ACC112 (cell line): ENCODE results near the gene MPZL1.
A peak's percentile ranks its signal among the peaks of the same experiment; 100 is the strongest.

Experiments
- H2AFZ ChIP-seq: fragments of 200-600 bp; sonication (generic); one replicate; pipeline ENCODE4 v1.6.0; 2017; ENCODE audit warnings: antibody characterized with exemption, low read length; ENCODE audit not compliant: unreplicated experiment
- H3K27ac ChIP-seq: fragments of 200-600 bp; sonication (generic); 2 replicates; pipeline ENCODE4 v1.5.1; 2014; ENCODE audit warnings: low read depth, mild to moderate bottlenecking, antibody characterized with exemption, low read length, moderate library complexity
- H3K27me3 ChIP-seq: fragments of 200-600 bp; sonication (generic); 2 replicates; pipeline ENCODE4 v1.6.1; 2014; ENCODE audit warnings: mild to moderate bottlenecking, antibody characterized with exemption, low read length, moderate library complexity, mixed read lengths; ENCODE audit not compliant: insufficient read depth
- H3K36me3 ChIP-seq: fragments of 200-600 bp; sonication (generic); 2 replicates; pipeline ENCODE4 v1.6.1; 2016; ENCODE audit warnings: mild to moderate bottlenecking, antibody characterized with exemption, low read length, moderate library complexity, mixed read lengths; ENCODE audit not compliant: insufficient read depth
- H3K4me1 ChIP-seq: fragments of 200-600 bp; sonication (generic); one replicate; pipeline ENCODE4 v1.6.1; 2016; ENCODE audit warnings: low read length, mixed read lengths; ENCODE audit not compliant: insufficient read depth, unreplicated experiment, control insufficient read depth
- H3K4me3 ChIP-seq: fragments of 200-600 bp; sonication (generic); 2 replicates; pipeline ENCODE4 v1.5.1; 2014; ENCODE audit warnings: mild to moderate bottlenecking, low read depth, low read length
- H3K79me2 ChIP-seq: fragments of 200-600 bp; sonication (generic); one replicate; pipeline ENCODE4 v1.6.0; 2016; ENCODE audit warnings: low read length; ENCODE audit not compliant: control insufficient read depth, unreplicated experiment, insufficient read depth

MPZL1 gene

DNA sequence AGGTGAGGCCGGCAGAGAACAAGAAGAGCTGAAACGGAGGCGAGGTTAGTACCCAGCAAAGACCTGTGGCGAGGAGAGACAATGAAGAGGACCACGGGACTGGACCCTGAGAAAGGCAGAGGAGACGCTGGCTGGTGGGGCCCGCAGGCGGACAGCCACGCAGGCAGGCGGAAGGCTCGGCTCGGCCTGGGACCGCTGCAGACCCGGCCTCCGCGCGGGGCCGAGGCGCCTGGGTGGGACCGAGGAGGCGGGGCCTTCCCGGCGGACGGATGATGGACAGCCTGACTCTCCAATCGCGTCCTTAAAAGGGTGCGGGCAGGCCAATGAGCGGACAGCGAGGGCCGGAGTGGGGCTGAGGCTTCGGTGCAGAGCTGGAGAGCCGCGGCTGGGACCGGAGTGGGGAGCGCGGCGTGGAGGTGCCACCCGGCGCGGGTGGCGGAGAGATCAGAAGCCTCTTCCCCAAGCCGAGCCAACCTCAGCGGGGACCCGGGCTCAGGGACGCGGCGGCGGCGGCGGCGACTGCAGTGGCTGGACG, at the start of gene MPZL1:
TSS of gene MPZL1 (plus strand) at position 366 of the 535 bp plus-strand sequence. CDS start 170 bp downstream, outside the sequence.
- Histone ChIP-seq H2AFZ (peak within 1 kb of the TSS; percentile 93), H3K27me3 (no peaks in the 10 kb centered on the region), H3K27ac (peak within 1 kb of the TSS; percentile 43), H3K79me2 (peaks cover 46% of the 10 kb centered on the region), H3K36me3 (no peaks in the 10 kb centered on the region), H3K4me3 (peak within 1 kb of the TSS; percentile 95), H3K4me1 (peaks cover 29% of the 10 kb centered on the region)

DNA sequence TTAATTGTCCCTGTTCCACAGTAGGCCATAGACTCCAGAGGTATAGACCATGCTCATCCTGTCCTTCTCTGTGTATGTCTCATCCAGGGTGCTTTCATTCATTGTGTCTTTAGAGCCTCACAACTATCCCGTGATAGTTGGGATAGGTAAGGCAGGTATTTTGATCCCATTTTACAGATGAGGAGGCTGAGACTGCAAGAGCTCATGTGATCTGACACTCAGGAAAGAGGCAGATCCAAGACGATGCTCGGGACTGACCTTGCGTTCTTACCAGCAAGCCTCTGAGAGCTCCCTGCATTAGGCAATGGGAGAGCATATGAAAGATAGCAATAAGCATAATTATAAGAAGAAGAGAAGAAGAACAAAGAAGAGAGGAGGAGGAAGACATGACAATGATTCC, 49.0 kb upstream of the MPZL1 start:
- Histone ChIP-seq H3K27me3 (no peaks in the 10 kb centered on the region), H3K79me2 (no peaks in the 10 kb centered on the region), H3K27ac (no peak overlapping the region), H3K36me3 (no peaks in the 10 kb centered on the region), H2AFZ (no peak overlapping the region), H3K4me3 (no peak overlapping the region), H3K4me1 (no peaks in the 10 kb centered on the region)

DNA sequence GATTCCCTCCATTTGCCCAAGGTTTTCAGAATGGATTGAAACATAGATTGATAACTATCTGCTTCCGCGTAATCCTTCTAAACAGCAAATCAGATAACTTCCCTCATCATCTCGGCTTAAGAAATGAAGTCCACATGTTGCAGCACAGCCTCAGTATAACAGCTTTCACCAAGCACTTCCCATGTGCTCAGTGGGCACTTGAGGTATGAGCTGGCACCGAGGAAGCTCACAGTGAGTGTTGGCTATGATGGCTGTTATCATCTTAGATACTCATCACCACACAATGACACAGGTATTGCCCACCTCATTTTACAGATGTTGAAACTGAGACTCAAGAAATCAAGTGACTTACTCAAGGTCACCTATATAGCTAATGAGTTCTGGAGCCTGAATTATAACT, 48.5 kb upstream of the MPZL1 start:
- no peak overlapping the region for H3K27ac ChIP-seq
- H3K4me1 ChIP-seq: no peaks in the 10 kb centered on the region
- no peaks in the 10 kb centered on the region for H3K79me2 ChIP-seq
- H2AFZ ChIP-seq: no peak overlapping the region
- H3K36me3 ChIP-seq: no peaks in the 10 kb centered on the region
- H3K4me3 ChIP-seq: no peak overlapping the region
- no peaks in the 10 kb centered on the region for H3K27me3 ChIP-seq

DNA sequence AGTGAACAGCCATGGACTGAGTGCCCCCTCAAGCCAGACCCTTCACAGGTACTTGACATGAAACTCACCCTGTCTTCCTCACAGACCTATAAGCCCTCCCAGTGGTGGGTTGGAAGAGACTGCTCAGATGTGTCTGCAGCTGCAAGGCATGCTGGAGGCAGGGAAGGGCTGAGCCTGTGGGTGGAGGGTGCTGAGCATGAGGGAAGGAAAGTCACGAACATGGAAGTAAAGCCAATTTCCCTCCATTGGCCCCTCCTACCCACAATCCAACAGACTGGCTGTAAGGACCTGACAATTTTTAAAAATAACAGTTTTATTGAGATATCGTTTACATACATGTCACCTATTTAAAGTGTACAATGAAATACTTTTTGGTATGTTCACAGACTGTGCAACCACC, 47.6 kb upstream of the MPZL1 start:
- Histone ChIP-seq H3K36me3 (no peaks in the 10 kb centered on the region), H3K27ac (no peak overlapping the region), H3K4me3 (no peak overlapping the region), H2AFZ (no peak overlapping the region), H3K27me3 (no peaks in the 10 kb centered on the region), H3K4me1 (no peaks in the 10 kb centered on the region), H3K79me2 (no peaks in the 10 kb centered on the region)

DNA sequence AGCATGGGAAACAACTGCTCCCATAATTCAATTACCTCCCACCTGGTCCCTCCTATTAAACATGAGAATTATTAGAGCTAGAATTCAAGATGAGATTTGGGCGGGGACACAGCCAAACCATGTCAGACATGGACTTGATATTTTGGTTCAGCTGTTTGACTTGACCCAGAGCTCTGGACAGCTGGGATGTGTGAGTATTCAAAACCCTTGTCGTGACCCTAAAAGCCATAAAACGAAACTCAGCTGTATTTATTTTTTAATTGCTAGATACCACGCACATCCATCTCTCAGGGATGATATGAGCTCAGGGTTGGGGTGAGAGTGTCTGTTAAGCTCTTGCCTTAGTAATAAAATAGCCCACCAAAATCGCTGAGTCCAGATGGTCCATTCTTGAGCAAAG, 46.3 kb upstream of the MPZL1 start:
- H3K27me3 ChIP-seq: no peaks in the 10 kb centered on the region
- H3K4me1 ChIP-seq: no peaks in the 10 kb centered on the region
- H3K36me3 ChIP-seq: no peaks in the 10 kb centered on the region
- H3K27ac ChIP-seq: no peak overlapping the region
- H3K4me3 ChIP-seq: no peak overlapping the region
- H2AFZ ChIP-seq: no peak overlapping the region
- H3K79me2 ChIP-seq: no peaks in the 10 kb centered on the region

DNA sequence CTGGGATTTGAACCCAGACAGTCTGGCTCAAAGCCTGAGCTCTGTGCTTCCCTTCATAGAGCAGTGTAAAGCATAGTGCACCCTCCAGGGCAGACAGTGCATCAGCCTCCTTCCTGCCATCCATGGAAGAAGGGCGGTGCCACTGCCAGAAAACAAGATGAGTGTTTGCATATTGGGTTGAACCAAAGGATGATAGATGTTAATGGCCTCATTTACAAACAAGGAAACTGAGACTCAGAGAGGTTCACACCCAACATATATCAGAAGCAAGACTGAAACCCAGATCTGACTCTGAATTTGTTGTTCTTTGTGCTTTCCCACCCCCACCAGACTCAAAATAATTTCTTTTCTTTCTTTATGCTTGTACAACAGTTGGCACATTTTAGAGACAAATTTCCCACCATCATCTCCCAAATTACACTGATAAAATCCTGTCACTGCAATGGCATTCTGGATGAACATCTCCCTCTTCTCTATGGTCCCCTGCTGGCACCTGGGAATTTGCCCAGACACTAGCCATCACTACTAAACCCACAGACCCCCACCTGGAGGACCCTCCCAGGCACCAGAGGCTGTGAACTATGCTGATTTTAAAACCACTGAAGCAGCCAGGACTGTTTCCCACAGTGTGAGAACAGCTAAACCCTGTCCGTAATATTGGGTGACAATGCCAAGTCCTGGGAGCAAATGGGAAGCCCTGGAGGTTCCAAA, 45.4 kb upstream of the MPZL1 start:
- H3K4me1 ChIP-seq: no peaks in the 10 kb centered on the region
- no peaks in the 10 kb centered on the region for H3K36me3 ChIP-seq
- H3K27ac ChIP-seq: no peak overlapping the region
- H3K4me3 ChIP-seq: no peak overlapping the region
- H3K27me3 ChIP-seq: no peaks in the 10 kb centered on the region
- H3K79me2 ChIP-seq: no peaks in the 10 kb centered on the region
- H2AFZ ChIP-seq: no peak overlapping the region

DNA sequence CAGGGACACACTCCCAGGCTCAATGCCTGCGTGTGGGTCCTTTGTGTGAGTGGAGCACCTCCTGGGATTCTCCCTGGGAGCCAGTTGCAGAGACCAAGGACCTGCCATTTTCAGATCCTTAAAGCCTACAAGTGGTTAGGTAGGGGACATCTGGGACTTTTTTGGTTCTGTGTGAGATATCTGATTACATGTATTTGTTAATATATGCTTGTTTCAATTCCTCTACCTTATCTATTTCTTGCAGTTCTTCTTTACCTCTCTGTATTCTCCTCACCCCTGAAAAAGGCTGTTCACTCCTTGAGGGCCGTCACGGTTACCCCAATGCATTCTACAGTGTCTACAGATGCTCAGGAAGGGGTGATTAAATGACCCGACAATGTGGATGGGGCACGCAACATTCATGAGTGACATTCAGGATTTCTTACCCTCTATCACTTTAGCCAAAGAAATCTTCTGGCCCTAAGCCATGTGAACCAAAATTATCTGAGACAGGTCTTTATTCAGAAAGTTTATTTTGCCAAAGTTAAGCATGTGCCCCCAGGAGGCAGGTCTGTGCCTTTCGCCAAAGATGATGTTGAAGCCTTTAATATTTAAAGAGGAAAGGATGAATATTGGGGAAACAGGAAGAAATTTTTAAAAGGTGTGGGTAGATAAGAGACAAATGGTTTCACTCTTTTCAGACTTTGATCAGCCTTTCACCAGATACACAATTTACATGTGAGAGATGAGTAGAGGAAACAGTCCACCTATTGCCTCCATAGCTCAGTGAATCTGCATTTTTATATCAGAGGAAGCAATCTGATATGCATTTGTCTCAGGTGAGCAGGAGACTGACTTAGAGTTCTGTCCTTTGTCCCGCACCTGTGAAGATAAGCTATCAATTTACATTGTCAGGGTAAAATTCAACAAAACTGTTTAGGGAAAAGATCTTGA, 44.6 kb upstream of the MPZL1 start:
- no peaks in the 10 kb centered on the region for H3K27me3 ChIP-seq
- no peaks in the 10 kb centered on the region for H3K79me2 ChIP-seq
- H3K27ac ChIP-seq: no peak overlapping the region
- H3K36me3 ChIP-seq: no peaks in the 10 kb centered on the region
- no peak overlapping the region for H2AFZ ChIP-seq
- no peaks in the 10 kb centered on the region for H3K4me1 ChIP-seq
- H3K4me3 ChIP-seq: no peak overlapping the region

DNA sequence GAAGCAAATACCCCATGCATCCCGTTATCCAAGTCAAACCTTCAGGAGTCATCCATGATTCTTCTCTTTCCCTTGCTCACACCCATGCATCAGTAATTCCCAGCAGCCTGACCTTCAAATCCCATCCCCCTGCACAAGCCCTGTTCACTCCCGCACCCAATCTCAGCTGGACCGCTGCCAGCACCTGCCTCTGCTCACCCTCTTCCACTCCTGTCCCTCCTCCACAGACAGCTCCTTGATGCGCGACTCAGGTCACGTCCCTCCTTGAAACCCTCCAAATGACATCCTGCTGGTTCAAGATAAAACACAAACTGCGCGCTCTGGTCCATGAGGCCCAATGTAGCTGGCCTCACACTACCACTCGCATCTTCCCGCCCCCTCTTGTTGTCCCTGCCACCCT, 43.4 kb upstream of the MPZL1 start:
- no peaks in the 10 kb centered on the region for H3K36me3 ChIP-seq
- H3K4me1 ChIP-seq: no peaks in the 10 kb centered on the region
- H3K27ac ChIP-seq: no peak overlapping the region
- H2AFZ ChIP-seq: no peak overlapping the region
- no peaks in the 10 kb centered on the region for H3K79me2 ChIP-seq
- no peak overlapping the region for H3K4me3 ChIP-seq
- no peaks in the 10 kb centered on the region for H3K27me3 ChIP-seq

DNA sequence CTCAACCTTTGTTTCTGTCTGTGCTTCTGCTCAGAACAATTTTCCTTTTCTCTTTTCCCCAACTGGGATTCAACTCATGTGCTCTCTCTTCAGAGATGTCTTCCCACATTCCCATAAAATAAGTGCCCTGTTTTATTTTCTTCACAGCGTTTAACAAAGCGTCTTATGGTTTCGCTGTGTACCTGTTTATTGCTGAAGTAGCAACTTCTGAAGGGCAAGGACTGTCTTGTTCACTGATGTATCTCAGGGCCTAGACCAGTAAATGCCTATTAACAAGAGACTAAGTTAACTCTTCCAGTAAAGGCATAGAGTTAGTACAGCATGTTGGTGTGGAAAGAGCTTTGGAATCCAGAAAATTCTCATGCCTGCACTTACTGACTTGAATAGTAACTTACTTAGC, 42.9 kb upstream of the MPZL1 start:
- no peaks in the 10 kb centered on the region for H3K27me3 ChIP-seq
- H2AFZ ChIP-seq: no peak overlapping the region
- H3K4me1 ChIP-seq: no peaks in the 10 kb centered on the region
- no peak overlapping the region for H3K4me3 ChIP-seq
- H3K79me2 ChIP-seq: no peaks in the 10 kb centered on the region
- H3K27ac ChIP-seq: no peak overlapping the region
- H3K36me3 ChIP-seq: no peaks in the 10 kb centered on the region

DNA sequence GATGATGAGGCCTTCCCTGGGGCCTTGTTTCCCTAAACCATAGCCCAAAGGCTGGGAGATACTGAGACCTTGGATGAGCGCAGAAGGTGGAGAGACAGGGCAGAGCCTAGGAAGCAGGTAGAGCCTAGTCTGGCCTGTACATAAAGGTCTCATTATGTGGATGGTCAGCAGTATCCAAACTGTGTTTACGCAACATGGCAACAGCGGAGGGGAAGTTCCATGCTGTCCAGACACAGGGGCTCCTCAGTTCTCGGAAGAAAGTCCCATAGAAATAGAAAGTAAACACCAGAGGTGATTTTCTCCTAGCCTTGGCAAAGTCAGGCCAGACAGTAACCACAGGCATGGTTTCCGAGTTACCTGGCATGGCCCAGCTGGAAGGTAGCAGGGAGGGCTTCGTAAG, 42.1 kb upstream of the MPZL1 start:
- H3K27ac ChIP-seq: no peak overlapping the region
- no peaks in the 10 kb centered on the region for H3K36me3 ChIP-seq
- H3K4me3 ChIP-seq: no peak overlapping the region
- H3K27me3 ChIP-seq: no peaks in the 10 kb centered on the region
- H3K79me2 ChIP-seq: no peaks in the 10 kb centered on the region
- H2AFZ ChIP-seq: no peak overlapping the region
- H3K4me1 ChIP-seq: no peaks in the 10 kb centered on the region
